Measurements from ENCODE around the gene CTAG1B.
"Not testable (repeated sequence)": the region's sequence is repeated elsewhere in the genome, so short reads cannot be mapped to it uniquely, and the experiment has no call there.

CTAG1B gene

DNA sequence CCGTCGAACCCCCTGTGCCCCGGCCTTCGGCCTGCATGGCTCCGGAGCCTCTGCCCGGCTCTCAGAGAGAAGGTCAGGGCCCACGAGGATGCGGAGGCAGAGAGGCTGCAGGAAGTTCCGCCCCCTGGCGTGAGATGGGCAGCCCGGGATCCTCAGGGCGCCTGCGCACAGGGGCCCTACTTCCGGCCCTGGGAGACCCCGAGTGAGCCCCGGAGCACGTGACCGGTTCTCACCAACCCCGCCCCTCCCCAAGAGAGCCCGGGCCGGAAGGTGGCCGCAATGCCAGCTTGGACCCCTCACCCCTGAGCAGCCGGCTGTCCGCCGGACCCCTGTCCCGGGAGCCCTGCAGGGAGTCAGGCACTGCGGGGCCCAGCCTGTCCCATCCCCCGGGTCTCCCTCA is at the start of gene CTAG1B:
Gene CTAG1B (minus strand): TSS at position 101 of the 400 bp plus-strand sequence. CDS start 64 bp downstream, at position 37.
- DNase-seq, result not testable (repeated sequence)

DNA sequence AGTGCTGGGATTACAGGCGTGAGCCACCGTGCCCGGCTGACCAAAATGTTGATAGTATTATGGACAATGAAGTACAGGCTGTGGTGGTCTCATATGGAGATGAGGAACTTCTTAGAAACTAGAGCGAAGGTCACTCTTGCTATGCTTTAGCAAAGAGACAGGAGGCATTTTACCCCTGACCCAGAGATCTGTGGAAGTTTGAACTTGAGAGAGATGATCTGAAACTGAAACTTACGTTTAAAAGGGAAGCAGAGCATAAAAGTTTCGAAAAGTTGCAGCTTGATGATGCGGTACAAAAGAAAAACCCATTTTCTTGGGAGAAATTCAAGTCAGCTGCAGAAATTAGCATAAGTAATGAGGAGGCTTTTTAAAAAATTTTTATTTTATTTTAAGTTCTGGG is 42.8 kb upstream of the CTAG1B start:
- no peak for DNase-seq

DNA sequence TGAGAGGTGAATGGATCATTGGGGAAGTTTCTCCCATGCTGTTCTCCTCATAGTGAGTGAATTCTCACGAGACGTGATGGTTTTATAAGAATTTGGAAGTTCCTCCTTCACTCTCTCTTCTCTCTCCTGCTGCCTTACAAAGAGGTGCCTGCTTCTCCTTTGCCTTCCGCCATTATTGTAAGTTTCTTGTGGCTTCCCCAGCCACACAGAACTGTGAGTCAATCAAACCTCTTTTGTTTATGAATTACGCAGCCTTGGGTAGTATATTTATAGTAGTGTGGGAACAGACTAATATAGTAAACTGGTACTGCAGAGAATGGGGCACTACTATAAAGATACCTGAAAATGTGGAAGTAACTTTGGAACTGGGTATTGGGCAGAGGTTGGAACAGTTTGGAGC is 42.1 kb upstream of the CTAG1B start:
- no peak for DNase-seq

DNA sequence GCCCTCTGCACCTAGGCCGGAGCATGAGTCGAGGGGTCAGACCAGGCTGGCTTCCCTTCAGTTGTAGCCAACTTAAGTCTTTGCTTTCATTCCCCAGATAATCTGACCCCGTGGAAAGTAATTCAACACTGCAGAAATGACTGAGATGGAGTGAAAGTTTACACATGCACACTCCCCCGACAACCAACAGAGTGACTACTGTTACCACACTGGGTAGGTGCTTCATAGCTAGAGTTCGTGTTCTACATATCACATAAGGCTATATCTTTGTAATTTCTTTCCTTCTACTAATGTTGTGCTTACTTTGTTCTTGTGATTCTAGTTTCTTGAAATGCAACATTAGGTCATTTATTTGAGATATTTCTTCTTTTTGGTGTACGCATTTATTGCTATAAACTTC is 41.5 kb upstream of the CTAG1B start:
- no peak for DNase-seq

DNA sequence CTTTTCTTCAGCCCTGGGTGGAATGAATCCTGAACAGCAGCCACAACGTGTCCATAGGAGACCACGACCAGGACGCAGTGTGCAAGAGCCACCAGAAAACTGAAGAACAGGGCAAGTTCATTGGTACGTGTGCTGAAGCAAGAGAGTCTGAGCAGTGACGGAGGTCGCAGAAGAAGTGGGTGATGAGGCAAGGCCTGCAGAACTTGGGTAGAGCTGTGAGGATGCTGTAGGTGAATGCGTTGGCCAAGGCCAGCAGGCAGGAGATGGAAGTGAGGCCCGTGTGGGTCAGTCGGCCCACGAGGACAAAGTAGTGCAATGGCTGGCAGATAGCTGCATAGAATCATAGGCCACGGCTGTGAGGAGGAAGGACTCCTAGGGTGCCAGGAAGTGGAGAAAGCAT is 39.9 kb upstream of the CTAG1B start:
- DNase-seq, result no peak

DNA sequence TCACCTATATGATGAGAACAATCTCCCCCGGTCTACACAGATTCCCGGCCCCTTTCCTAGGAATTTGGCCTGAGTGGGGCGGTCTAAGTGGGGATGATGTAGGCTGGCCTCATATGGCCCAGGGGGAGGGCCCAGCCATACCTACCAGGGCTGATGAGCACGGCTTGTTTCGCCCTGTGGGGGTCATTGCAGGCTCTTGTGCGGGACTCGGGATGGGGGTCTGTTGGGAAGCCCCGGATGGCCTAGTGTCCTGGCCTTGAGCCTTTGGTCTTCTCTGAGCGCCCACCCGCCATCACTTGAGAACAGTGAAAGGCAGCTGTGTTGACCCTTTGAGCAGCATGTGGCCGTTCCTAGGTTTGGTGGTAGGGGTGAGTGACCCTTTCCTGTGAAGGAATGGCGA is 39.1 kb upstream of the CTAG1B start:
- DNase-seq, result no peak

DNA sequence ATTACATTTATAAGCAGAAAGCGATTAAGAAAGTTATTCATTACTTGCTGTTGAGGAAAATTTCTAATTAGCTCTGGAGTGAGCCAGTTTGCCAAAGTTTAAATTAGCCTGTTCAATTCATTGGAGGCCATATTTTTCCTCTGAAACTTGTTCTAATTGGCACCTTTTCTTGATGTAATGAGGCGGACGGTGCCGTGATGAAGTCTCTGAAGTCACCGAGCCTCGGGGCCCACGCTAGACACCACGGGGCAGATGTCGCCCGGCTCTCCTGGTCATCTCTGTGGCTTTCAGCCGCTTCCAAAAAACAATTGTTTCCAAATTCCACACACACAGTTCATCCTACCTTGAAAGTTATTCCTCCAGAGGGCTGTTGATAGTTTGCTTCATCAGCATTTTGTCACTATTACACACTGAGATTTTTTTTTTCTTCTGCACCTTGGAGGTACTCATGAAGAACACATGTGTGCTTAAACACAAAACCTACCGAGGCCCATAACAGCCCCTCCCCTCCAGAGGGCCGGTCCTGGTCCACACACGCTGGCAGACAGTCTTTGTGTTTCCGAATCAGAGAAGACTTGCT is 38.2 kb upstream of the CTAG1B start:
- no peak for DNase-seq

DNA sequence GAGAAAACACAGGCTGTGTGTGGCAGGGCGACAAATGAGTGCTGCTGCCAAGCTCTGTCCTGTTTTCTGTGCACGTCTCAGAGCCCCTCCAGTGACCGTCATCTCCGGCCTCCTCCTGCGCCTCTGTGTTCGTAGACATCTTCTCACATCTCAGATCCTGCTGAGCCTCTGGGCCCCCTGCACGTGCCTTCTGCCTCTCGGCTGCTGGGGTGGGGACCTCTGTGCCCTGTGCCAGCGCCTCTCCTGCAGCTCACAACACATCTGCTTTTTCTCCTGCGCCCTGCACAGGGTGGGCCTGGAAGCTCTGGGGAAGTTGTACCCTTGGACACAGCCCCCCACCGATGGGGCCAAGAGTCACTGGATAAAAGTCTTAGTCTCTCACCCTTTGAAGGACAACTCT is 36.7 kb upstream of the CTAG1B start:
- no peak for DNase-seq

DNA sequence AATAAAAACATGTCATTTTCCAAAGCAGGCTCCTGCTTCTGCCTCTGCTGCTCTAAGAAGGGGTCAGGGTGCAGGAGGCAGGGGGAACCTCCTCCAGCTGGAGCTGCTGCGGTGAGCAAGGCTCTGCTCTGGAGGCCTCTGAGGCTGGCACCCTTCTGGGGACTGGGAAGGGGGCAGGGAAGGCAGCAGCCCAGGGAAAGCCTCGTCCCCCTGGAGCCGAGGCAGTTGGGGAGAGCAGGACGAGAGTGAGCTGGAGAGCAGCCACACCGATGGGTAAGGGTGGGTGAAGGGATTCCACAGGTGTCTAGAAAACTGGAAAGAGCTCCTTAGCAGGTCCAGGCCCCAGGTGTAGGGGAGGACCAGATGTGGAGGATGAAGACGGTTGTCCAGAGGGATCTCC is 36.3 kb upstream of the CTAG1B start:
- no peak for DNase-seq

DNA sequence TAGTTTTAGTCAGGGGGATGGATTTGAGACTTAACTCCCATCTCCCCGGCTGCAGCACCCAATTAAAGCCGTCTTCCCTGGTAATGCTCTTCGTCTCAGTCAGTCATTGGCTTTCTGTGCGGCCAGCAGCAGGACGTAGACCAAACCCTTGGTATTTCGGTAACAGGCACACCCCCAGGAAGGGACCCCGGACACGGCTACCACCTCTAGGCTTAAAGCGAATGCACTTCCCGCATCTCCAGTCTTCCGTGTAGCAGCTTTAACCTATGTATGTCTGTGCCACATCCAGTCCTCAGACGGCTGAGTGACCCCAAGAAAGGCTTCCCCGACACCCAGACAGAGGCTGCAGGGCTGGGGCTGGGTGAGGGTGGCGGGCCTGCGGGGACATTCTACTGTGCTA is 35.8 kb upstream of the CTAG1B start:
- DNase-seq, result no peak

DNA sequence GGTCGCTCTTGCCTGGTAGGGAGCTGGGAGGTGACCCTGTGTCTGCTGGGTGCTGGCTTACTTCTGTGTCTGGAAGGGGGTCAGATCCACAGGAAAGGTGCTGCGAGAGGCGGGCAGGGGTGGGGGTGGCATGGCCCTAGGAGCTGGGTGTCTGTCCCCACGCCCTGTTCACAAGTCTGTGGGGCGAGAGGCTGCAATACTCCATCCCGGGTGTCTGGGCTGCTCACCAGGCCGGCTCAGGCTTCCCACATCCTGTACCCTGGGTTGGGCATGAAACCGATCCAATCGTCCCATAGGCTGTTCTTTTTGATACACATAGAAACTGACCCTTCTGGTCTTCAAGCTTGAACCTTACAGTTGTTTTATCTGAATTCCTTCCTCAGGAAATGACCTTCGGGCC is 35.3 kb upstream of the CTAG1B start:
- no peak for DNase-seq

DNA sequence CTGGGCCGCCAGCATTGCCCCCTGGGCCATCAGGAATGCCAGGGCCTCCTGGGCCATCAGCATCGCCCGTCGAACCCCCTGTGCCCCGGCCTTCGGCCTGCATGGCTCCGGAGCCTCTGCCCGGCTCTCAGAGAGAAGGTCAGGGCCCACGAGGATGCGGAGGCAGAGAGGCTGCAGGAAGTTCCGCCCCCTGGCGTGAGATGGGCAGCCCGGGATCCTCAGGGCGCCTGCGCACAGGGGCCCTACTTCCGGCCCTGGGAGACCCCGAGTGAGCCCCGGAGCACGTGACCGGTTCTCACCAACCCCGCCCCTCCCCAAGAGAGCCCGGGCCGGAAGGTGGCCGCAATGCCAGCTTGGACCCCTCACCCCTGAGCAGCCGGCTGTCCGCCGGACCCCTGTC is 34.3 kb upstream of the CTAG1B start, which contains the start of gene CTAG2:
Gene CTAG2 (minus strand): TSS at position 167 of the 400 bp plus-strand sequence. CDS start 64 bp downstream, at position 103.
- DNase-seq, result not testable (repeated sequence)

DNA sequence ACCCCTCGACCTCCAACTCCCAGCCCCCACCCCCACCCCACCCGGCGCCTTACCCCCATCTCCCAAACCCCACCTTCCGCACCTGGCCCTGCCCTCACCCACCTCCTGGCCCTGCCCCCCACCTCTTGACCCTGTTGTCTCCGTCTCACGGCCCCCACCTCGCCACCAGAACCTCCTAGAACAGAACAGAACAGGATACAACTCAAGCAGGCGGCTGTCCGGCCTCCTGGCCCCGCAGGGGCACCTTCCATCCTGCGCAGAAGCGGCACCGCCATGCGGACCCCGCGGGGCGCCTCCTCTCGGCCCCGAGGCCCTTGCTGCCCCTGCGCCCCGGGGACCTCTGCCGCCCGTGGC is 33.9 kb upstream of the CTAG1B start:
- DNase-seq, result no peak

DNA sequence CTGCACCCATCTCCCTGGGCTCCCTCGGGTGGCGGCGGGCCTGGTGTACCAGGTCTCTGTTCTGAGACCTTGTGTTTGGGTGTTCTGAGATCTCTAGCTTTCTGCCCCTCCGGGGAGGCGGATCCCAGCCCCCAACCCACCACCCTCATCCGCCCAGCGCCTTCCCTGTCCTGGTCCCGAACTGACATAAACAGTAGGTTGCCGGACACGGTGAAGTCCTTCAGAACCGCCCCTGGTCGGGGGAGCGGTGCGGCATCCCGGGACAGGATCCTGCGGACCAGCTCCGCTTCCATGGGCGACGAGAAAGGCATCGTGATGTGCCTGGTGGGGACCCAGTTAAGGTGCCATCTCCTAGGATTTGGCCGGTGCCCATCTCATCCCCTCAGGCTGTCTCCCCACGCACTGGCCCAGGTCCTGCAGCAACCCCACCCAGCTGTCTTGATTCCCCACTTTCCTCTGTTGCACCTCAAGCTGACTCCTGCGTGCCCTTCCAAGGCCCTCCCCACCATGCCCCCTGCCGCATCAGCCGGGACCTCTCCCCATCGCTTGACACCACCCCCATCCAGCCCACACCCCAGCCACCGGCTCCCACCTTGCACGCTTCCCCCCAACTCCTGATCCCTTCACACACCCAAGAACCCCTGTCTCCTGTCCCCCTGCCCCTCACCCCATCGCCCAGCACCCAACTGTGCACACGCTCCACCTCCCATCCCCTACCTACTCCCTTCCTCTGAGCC is 33.4 kb upstream of the CTAG1B start:
- no peak for DNase-seq

DNA sequence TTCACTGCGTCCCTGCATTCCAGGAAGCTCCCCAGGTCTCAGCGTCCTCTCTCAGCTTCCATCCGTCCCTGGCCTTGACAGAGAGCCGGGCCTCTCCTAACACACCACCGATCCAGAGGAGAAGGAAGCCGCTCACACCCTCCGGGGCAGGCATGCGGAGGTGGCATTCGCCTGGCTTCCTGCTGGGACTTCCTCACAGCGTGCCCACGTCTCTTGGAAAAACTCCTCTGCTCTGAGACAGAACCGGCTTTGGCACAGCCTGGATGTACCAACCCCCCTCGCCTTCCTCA is 31.1 kb upstream of the CTAG1B start:
- DNase-seq, result no peak

DNA sequence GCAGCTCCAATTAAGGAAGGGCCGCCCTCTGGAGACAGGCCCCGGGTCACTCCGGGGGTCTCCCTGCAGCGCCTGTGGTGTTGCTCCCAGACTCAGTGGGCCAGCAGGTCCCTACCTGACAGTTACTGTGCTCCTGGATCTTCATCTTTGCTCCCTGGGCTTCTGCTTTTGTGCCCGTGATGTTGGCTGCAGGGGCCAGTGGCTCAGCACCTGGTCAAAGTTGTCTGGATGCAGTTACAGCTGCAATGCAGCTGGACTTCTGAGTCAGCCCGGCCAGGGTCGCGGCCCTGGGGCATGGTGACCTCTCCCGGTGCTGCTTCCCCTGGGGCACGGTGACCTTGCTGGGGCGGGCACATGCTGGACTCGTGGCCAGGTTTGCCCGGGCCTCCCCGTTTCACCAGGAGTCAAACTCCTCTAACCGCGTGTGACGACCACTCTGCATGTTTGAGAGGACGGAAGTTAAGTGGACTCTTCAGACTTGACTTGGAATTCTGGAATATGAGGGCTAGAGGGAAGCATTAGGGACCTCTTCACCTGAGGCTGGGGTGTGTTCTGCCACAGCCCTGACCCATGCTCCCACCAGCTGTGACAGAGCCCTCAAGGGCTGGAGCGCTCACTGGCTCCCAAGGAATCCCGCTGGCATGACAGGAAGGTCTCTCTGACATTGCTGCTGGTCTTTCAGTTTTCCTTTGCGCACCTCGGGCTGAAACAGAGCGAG is 30.6 kb upstream of the CTAG1B start:
- DNase-seq, result no peak

DNA sequence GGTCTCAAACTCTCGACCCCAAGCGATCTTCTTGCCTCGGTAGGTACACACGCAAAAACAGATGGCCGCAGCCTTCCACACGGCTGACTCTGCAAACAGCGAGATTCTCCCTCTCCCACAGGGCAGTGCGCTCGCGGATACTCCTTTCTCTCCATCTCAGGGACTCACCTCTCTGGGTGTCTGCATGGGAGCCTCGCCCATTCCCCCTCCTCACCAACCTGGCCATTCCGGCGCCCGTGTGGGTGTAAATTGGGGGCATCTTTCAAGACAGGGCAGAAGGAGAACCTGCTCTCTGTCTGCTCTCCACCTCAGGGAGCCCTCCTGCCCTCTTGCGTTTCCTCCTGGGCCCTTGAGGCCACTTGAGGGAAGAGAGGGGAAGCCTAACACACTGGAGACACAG is 29.8 kb upstream of the CTAG1B start:
- DNase-seq, result no peak

DNA sequence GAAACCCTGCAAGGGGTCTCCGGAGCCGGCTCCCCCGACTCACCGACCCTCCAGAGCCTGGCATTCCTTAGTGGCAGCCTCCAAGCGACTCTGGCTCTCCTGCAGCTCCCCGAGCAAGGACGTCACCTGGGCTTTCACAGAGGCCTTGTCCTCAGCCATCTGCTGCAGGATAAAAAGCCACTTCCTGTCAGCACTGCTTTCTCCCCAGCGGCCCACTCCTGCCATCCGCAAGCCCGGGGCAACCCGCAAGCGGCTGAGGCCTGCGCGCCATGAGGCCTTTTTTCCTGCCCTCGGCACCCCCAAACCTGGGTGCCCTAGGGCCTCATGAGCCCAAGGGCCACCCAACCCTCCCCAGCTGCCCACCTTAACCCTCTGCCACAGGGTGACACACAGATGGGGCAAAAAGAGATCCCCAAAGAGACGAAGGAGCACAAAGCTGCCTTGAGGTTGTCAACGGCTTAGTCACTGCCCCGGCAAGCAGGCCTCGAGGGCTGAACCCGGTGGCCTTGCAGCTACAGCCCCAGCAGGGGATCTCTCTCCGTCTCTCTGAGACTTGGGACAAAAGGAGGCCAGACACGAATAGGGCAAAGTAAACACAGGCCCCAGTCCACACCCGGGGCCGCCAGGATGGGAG is 26.8 kb upstream of the CTAG1B start:
- not testable (repeated sequence) for DNase-seq

DNA sequence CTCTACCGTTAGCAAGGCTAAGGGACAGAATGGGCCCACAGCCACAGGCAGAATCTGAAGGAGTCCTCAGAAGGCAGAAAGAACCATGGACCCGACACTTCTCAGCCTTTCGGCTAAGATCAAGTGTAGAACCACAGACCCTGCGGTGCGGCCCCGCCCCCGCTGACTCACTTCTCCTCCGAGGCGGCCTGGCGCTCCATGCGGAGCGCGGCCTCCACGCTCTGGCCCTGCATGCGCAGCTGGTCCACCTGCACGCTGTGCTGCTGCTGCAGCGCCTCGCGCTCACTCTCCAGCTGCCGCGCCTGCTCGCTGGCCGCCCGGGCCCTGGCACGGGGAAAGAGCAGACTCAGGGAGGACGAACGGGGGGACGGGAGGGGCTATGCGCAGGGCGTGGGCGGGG is 24.6 kb upstream of the CTAG1B start:
- not testable (repeated sequence) for DNase-seq

DNA sequence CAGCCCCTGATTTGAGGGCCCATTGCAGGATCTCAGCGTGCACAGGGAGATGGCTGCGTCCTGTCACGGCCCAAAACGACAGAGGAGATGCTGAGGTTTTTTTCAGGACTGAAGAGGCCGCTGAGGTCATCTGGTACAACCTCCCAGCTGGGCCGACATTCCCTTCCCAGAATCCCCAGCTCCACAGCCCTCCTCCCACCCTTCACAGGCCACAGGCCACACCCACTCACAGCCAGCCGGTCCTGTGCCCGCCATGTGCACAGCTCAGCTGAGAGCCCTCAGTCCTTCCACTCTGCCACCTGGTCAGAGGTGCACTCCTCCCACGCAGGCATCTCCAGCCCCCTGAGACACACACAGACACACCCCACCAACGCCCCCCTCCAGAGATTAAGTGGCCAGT is 22.7 kb upstream of the CTAG1B start:
- DNase-seq, result not testable (repeated sequence)

DNA sequence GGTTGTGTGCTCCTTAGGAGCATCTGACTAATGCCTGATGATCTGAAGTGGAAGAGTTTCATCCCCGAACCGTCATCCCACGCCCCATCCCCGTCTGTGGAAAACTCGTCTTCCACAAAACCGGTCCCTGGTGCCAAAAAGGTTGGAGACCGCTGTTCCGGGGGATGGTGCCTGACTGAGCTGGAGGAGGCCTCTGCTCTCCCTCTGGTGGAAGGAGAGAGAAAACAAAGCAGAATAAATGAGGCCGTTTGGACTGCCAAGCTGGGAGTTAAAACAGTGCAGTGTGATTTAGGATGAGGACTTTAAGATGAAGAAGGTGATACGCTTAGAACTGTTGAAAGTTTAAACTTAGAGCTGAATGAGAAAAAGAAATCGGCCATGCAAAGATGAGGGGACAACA is 14.6 kb upstream of the CTAG1B start:
- DNase-seq, result not testable (repeated sequence)

DNA sequence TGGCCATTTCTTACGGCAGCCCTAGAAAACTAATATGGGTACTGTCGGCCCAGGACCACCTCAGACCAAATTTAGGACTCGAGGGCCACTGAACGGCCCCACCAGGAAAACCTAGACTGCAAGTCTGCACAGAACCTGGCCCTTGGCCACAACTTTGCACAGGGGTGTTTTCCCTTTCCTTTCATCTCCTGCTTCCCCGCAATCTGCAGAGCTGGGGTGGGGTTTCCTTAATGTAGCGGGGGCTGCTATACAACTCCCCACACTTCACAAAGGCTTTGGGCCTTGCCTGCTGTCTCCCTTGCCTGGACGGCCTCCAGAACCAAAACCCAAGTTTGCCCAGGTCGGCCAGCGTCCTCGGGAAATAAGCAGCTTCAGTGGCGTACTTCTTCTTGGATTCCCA is 11.9 kb upstream of the CTAG1B start:
- DNase-seq, result not testable (repeated sequence)

DNA sequence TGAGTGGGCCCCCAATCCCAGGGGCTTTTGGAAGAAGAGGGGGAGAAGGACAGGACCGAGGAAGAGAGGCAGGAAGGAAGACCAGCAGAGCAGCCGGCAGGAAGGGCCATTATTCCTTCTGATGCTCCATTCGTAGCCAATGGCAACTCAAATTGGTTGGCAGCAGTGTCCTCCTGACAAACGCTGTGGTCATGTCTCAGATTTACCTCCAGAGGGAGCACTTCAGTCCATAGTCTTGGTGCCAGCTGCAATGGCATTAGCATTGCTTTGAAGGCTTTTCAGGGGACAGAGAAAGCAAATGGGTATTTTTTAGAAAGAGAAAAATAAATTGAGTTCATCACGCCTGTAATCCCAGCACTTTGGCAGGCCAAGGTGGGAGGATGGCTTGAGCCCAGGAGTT is 9.9 kb upstream of the CTAG1B start:
- not testable (repeated sequence) for DNase-seq

Data from CD4-positive, alpha-beta T cell treated with Interleukin-21 for 1 hour (primary cell).